H1 (cell line): Measurements from ENCODE around the gene RNF144A.

Source experiments
- CTCF ChIP-seq, 3 experiments: IDR thresholded peaks; 1 replicate in 2 of 3; 2 replicates in 1 of 3; pipeline versions ENCODE4 v1.5.1 to v1.6.1; 2011; ENCODE audit warnings: low read length in 3 of 3, mild to moderate bottlenecking in 3 of 3, inconsistent platforms in 2 of 3, low read depth in 1 of 3, moderate library complexity in 1 of 3; ENCODE audit not compliant: insufficient read depth in 1 of 3; ENCODE audit errors: control extremely low read depth in 1 of 3
- EZH2 ChIP-seq: fragments of 200-600 bp; sonication (generic); IDR thresholded peaks from 2 replicates; pipeline ENCODE4 v1.7.1; 2012; ENCODE audit warnings: low read depth, mild to moderate bottlenecking, moderate library complexity, low read length, inconsistent platforms; ENCODE audit not compliant: severe bottlenecking
- GTF2F1 ChIP-seq: IDR thresholded peaks from 2 replicates; pipeline ENCODE4 v1.6.1; 2012; ENCODE audit warnings: low read depth, low read length, improper control_type of control experiment, borderline replicate concordance
- HDAC2 ChIP-seq, 2 experiments: fragments of 300-600 bp in 1 of 2; sonication (generic) in 1 of 2; IDR thresholded peaks; 2 replicates each; pipeline ENCODE4 v1.6.1; 2011 to 2012; ENCODE audit warnings: low read depth in 2 of 2, low read length in 2 of 2, mild to moderate bottlenecking in 2 of 2, moderate library complexity in 2 of 2, borderline replicate concordance in 1 of 2, inconsistent platforms in 1 of 2
- MAX ChIP-seq: IDR thresholded peaks from 2 replicates; pipeline ENCODE4 v1.6.1; 2012; ENCODE audit warnings: inconsistent platforms
- POLR2A ChIP-seq, 2 experiments: IDR thresholded peaks; 1 replicate in 1 of 2; 2 replicates in 1 of 2; pipeline ENCODE4 v1.6.1; 2011; ENCODE audit warnings: low read depth in 2 of 2, low read length in 2 of 2, mild to moderate bottlenecking in 2 of 2; ENCODE audit errors: control extremely low read depth in 1 of 2
- POLR2AphosphoS5 ChIP-seq: IDR thresholded peaks from 2 replicates; pipeline ENCODE4 v1.6.1; 2011; ENCODE audit warnings: low read depth, low read length
- RAD21 ChIP-seq, 2 experiments: IDR thresholded peaks in 1 of 2; conservative IDR thresholded peaks in 1 of 2; 2 replicates each; pipeline ENCODE4 v1.6.1; 2011; ENCODE audit warnings: low read depth in 2 of 2, low read length in 2 of 2, improper control_type of control experiment in 1 of 2, inconsistent platforms in 1 of 2, mild to moderate bottlenecking in 1 of 2, moderate library complexity in 1 of 2
- SUZ12 ChIP-seq: fragments of 200-600 bp; sonication (generic); IDR thresholded peaks from 2 replicates; pipeline ENCODE4 v1.6.1; 2012; ENCODE audit warnings: mild to moderate bottlenecking, inconsistent platforms, low read length, moderate library complexity, mixed read lengths
- TAF1 ChIP-seq: IDR thresholded peaks from 2 replicates; pipeline ENCODE4 v1.6.1; 2011; ENCODE audit warnings: mild to moderate bottlenecking, low read depth, low read length
- YY1 ChIP-seq: IDR thresholded peaks from 2 replicates; pipeline ENCODE4 v1.6.1; 2011; ENCODE audit warnings: low read depth, mild to moderate bottlenecking, low read length

DNA sequence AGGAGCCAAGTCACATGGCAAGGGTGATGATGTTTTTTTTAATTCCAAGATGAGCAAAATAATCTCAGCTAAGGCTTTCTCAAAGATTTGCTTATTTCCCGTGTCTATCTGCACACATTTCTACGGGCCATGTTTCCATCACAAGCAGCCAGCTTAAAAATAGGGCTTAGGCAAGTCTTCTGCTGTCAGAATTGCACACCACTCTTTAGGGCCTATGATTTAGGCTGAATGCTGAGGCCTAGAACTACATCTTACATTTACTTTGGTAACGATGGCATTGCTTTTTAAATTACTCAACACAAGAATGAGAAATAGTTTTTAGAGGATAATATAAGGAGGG, 144.2 kb downstream of the RNF144A start:
- no peak for TF ChIP-seq CTCF (IDR thresholded peaks at IDR 0.05; ENCODE audit: control extremely low read depth in 1 of 3, insufficient read depth in 1 of 3, low read depth in 1 of 3, low read length in 3 of 3)
- no peak for TF ChIP-seq EZH2
- TF ChIP-seq HDAC2 (IDR thresholded peaks at IDR 0.05; ENCODE audit: borderline replicate concordance in 1 of 2, low read depth in 2 of 2, low read length in 2 of 2) = no peak
- TF ChIP-seq YY1 = no peak
- no peak for TF ChIP-seq POLR2A (IDR thresholded peaks at IDR 0.05; ENCODE audit: control extremely low read depth in 1 of 2, low read depth in 2 of 2, low read length in 2 of 2)
- no peak for TF ChIP-seq SUZ12
- TF ChIP-seq TAF1 = no peak
- TF ChIP-seq POLR2AphosphoS5 = no peak
- no peak for TF ChIP-seq MAX
- no peak for TF ChIP-seq GTF2F1
- TF ChIP-seq RAD21 (IDR thresholded peaks at IDR 0.05 in 1 of 2, conservative IDR thresholded peaks at IDR 0.05 in 1 of 2; ENCODE audit: low read depth in 2 of 2, low read length in 2 of 2) = no peak
